OCI-LY7 (cell line): ENCODE results near the gene GYG1. TPM values are rescaled to one million over a fixed set of nuclear protein-coding genes. Genes with fewer than 3 reads are reported as not detected.

Source experiments
- BruUV-seq: library from RNA; stranded (reverse); fragments of 400-500 nt; replicated peaks from 2 replicates; lab custom pipeline; 2021; lab: Mats Ljungman, UMichigan
- CTCF ChIA-PET: fragments of 300-600 bp; sonication (Branson Sonifier 250); formaldehyde crosslinking; loops from one replicate; lab custom pipeline; 2022; ENCODE audit warnings: antibody characterized with exemption; ENCODE audit not compliant: unreplicated experiment; lab: Charles Lee
- POLR2A ChIA-PET: fragments of 300-600 bp; sonication (Branson Sonifier 250); formaldehyde crosslinking; loops from one replicate; lab custom pipeline; 2022; ENCODE audit warnings: antibody characterized with exemption; lab: Charles Lee
- DNase-seq: peaks from one replicate; pipeline ENCODE4 v3.0.0-alpha.2; 2015; ENCODE audit warnings: low spot score
- H2AFZ ChIP-seq: fragments of 200-600 bp; sonication (generic), shearing (Covaris generic); 2 replicates; pipeline ENCODE4 v1.6.1; 2014; ENCODE audit warnings: mild to moderate bottlenecking, antibody characterized with exemption, low read length, moderate library complexity
- H3K27ac ChIP-seq: fragments of 200-600 bp; sonication (generic); 2 replicates; pipeline ENCODE4 v1.5.1; 2014; ENCODE audit warnings: mixed run types, low read depth, mild to moderate bottlenecking, moderate library complexity, low read length, inconsistent platforms; ENCODE audit not compliant: poor library complexity, severe bottlenecking
- H3K36me3 ChIP-seq: fragments of 200-600 bp; sonication (generic); 2 replicates; pipeline ENCODE4 v1.6.1; 2014; ENCODE audit warnings: mild to moderate bottlenecking, antibody characterized with exemption, low read length, moderate library complexity, mixed read lengths; ENCODE audit not compliant: insufficient read depth
- H3K4me1 ChIP-seq: fragments of 200-600 bp; sonication (generic); 2 replicates; pipeline ENCODE4 v1.5.1; 2014; ENCODE audit warnings: mild to moderate bottlenecking, low read length; ENCODE audit not compliant: insufficient read depth, poor library complexity, severe bottlenecking
- H3K4me2 ChIP-seq: fragments of 200-600 bp; sonication (generic); 2 replicates; pipeline ENCODE4 v1.6.1; 2014; ENCODE audit warnings: mild to moderate bottlenecking, low read length
- H3K4me3 ChIP-seq: fragments of 200-600 bp; sonication (generic); 2 replicates; pipeline ENCODE4 v1.5.1; 2014; ENCODE audit warnings: mild to moderate bottlenecking, low read depth, low read length; ENCODE audit not compliant: poor library complexity, severe bottlenecking
- H3K79me2 ChIP-seq: fragments of 200-600 bp; sonication (generic); 2 replicates; pipeline ENCODE4 v1.6.1; 2016; ENCODE audit warnings: low read depth, mild to moderate bottlenecking, low read length, moderate library complexity, mixed read lengths; ENCODE audit not compliant: insufficient read depth
- H3K9me2 ChIP-seq: fragments of 200-600 bp; sonication (generic); 2 replicates; pipeline ENCODE4 v1.6.1; 2016; ENCODE audit warnings: mild to moderate bottlenecking, low read length, mixed read lengths; ENCODE audit not compliant: insufficient read depth
- H3K9me3 ChIP-seq: fragments of 200-600 bp; sonication (generic); 2 replicates; pipeline ENCODE4 v1.6.1; 2014; ENCODE audit warnings: mild to moderate bottlenecking, mixed run types, low read length, mixed read lengths
- H4K20me1 ChIP-seq: fragments of 200-600 bp; sonication (generic); 2 replicates; pipeline ENCODE4 v1.6.1; 2014; ENCODE audit warnings: mild to moderate bottlenecking, antibody characterized with exemption, low read length, moderate library complexity, mixed read lengths; ENCODE audit not compliant: insufficient read depth
- CTCF ChIP-seq: fragments of 200-600 bp; sonication (generic); conservative IDR thresholded peaks from 2 replicates; pipeline ENCODE4 v1.5.1; 2014; ENCODE audit warnings: mild to moderate bottlenecking, antibody characterized with exemption, low read length, moderate library complexity, mixed read lengths
- EZH2phosphoT487 ChIP-seq: fragments of 200-600 bp; sonication (generic); IDR thresholded peaks from 2 replicates; pipeline ENCODE4 v1.6.1; 2018; ENCODE audit warnings: low read depth, borderline replicate concordance, mild to moderate bottlenecking, mixed run types, antibody characterized with exemption, low read length, moderate library complexity, mixed read lengths
- intact Hi-C: fragments of 100-400 bp; cut with micrococcal nuclease; formaldehyde crosslinking; loops from one replicate; pipeline ENCODE4 v1.10.0; 2022; ENCODE audit not compliant: unreplicated experiment
- total RNA-seq, 2 experiments: library from RNA; depleted of rRNA in 1 of 2; stranded (reverse); fragments of >200 nt in 1 of 2; shearing (Covaris generic) in 1 of 2; gene quantifications; 2 replicates each; pipeline ENCODE4 v1.2.3, GENCODE V29; 2014 to 2022

The GYG1 gene
- total RNA-seq, 2 experiments from 2014 or later = 11.5 to 53.6 TPM

GRCh38 chr3:149000206-149000745 lies 8.9 kb downstream of the GYG1 start:
- BruUV-seq = no TSS peak
- TF ChIP-seq EZH2phosphoT487 (no peak), CTCF (no peak)
- Histone ChIP-seq H3K9me3 (no peaks in the 10 kb centered on the region), H2AFZ (no peak overlapping the region), H3K4me1 (peaks cover 11% of the 10 kb centered on the region), H3K4me2 (no peak overlapping the region), H3K27ac (no peak overlapping the region), H3K36me3 (peaks cover 54% of the 10 kb centered on the region), H3K4me3 (no peak overlapping the region), H3K79me2 (no peaks in the 10 kb centered on the region), H3K9me2 (no peaks in the 10 kb centered on the region), H4K20me1 (no peaks in the 10 kb centered on the region)
- DNase-seq = no peak
- ChIA-PET POLR2A (interaction anchor here (0.5 to 2.5 kb wide), 8 partner anchors 8 to 92 kb away, joined by 3 to 8 read pairs (median 5); partner anchors contain the start of gene GYG1), CTCF (interaction anchor here (0.5 kb wide), 1 partner anchor 12 kb away, joined by 3 read pairs; no protein-coding TSS in a partner anchor)
- intact Hi-C loops = no loop called here

- Histone ChIP-seq H2AFZ (no peak overlapping the region), H3K27ac (no peak overlapping the region), H3K79me2 (no peaks in the 10 kb centered on the region), H3K36me3 (peaks cover 44% of the 10 kb centered on the region), H3K4me2 (no peak overlapping the region), H4K20me1 (no peaks in the 10 kb centered on the region), H3K4me3 (no peak overlapping the region), H3K9me2 (no peaks in the 10 kb centered on the region), H3K9me3 (no peaks in the 10 kb centered on the region), H3K4me1 (peaks cover 11% of the 10 kb centered on the region)
- no peak for DNase-seq
- intact Hi-C loops = no loop called here
- ChIA-PET CTCF (no interaction called here), POLR2A (interaction anchor here (0.6 to 2.5 kb wide), 9 partner anchors 10 to 1036 kb away, joined by 3 to 8 read pairs (median 3); partner anchors contain the start of gene GYG1)
- BruUV-seq = no TSS peak
- TF ChIP-seq EZH2phosphoT487 = no peak
- TF ChIP-seq CTCF = no peak
These were observed 10.4 kb downstream of the GYG1 start for GRCh38 chr3:149001727-149002126.

- Histone ChIP-seq H4K20me1 (no peaks in the 10 kb centered on the region), H3K9me3 (no peaks in the 10 kb centered on the region), H3K4me3 (no peak overlapping the region), H3K27ac (no peak overlapping the region), H3K36me3 (peaks cover 33% of the 10 kb centered on the region), H2AFZ (no peak overlapping the region), H3K4me2 (peak overlapping the region; percentile 8; the same call in 1 of the 2 replicates), H3K79me2 (no peaks in the 10 kb centered on the region), H3K4me1 (peaks cover 11% of the 10 kb centered on the region), H3K9me2 (no peaks in the 10 kb centered on the region)
- peak; percentile 38 for DNase-seq
- CTCF ChIA-PET = interaction anchor here (0.9 kb wide), 1 partner anchor 46 kb away, joined by 3 read pairs; no protein-coding TSS in a partner anchor
- intact Hi-C loops = no loop called here
- TF ChIP-seq EZH2phosphoT487 (no peak), CTCF (no peak)
- POLR2A ChIA-PET = interaction anchor here (0.6 to 1.4 kb wide), 6 partner anchors 8 to 822 kb away, joined by 3 to 5 read pairs (median 4); no protein-coding TSS in a partner anchor
- BruUV-seq = no TSS peak
These were observed 12.4 kb downstream of the GYG1 start for GRCh38 chr3:149003653-149004305.
